Activated CD4-positive, alpha-beta T cell treated with anti-CD3 and anti-CD28 coated beads, Interleukin-10, Interleukin-2, amounts not matched to agents 100 ng/mL and 50 ng/mL, durations not matched to agents 16 hours and 8 hours (primary cell): ENCODE results near the gene CADPS.

ENCODE experiments used
- DNase-seq: peaks from one replicate; pipeline ENCODE4 v3.0.0-alpha.2; 2020

CADPS gene

DNA sequence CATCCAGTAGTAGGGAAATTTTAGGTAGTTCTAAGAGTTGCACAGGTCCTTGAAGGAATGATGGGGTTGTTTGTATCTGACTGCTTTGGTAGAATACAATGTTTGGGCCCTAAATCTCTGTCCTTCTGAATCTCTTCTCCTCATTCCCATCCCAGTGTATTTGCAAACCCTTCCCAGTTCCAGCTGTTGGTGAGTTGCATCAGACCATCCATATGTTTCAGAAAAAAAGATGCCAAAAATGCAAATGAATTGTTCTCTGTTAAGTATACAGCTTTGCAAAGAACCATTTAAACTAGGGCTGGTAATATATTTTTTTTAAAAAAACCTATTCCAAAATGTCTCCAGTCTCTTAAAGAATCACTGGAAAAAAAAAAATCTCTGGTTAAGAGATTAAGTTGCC is 251.0 kb downstream of the CADPS start:
- DNase-seq, result no peak

- peak; percentile 23 for DNase-seq
These were observed 252.6 kb downstream of the CADPS start for GRCh38 chr3:62622553-62623174.

- no peak for DNase-seq
These were observed 253.3 kb downstream of the CADPS start for GRCh38 chr3:62621925-62622324.

GRCh38 chr3:62621176-62621575 is 254.0 kb downstream of the CADPS start:
- no peak for DNase-seq

- DNase-seq, result no peak
These were observed 259.9 kb downstream of the CADPS start for GRCh38 chr3:62615258-62615849.

GRCh38 chr3:62614527-62614926 is 260.7 kb downstream of the CADPS start:
- no peak for DNase-seq

GRCh38 chr3:62611541-62612240 is 263.5 kb downstream of the CADPS start:
- DNase-seq, result no peak

- no peak for DNase-seq
These were observed 267.8 kb downstream of the CADPS start for GRCh38 chr3:62607287-62608029.

GRCh38 chr3:62605413-62606068 is 269.7 kb downstream of the CADPS start:
- DNase-seq, result no peak

- DNase-seq, result no peak
These were observed 270.4 kb downstream of the CADPS start for GRCh38 chr3:62604751-62605351.

DNA sequence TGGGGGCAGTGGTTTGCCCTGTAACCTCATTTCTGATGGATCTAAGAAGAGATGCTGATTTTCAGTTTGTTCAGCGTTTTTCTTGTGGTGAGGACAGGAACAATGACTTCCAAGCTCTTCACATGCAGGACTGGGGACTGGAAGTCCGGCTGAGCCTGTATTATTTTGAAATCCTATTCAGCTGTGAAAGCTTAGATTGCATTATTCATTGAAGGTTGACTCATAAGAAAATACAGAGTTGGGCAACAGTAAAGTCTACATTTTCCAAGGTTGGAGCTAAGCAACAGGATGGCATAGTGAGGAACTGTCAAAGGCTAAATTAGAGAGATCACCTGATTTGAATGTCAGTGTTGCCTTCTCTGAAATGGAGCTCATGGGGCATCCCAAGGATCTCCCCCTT is 270.9 kb downstream of the CADPS start:
- no peak for DNase-seq

GRCh38 chr3:62602987-62603386 is 272.2 kb downstream of the CADPS start:
- DNase-seq, result no peak

DNA sequence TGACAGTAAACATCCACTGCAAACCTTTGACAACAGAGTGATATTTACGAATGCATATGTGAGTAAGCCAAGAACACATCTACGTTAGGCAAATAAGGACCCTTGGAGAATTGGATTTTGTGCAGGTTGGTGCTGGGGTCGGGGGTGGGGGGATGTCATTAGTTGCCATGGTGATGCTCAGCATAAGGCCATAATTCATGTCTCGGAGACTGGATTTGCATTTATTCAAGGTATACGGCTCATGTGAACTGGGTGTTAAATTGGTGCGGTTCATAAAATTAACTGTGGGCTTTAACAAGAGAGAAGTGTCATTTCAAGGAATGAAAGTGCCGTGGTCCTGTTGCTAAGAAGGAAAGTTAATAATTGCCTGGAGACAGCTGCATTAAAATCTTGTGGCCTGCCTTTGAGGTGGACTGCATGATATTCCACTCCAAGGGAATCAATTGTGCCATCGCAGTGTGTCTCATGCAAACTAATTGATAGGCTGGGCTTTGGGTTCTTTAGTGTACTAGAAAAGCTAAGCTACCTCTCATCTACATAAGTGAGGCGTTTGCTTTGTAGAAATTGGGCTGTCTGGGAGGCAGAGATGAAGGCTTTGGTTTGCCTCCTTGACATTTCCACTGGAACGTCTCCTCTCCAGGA is 273.0 kb downstream of the CADPS start:
- DNase-seq, result no peak

DNA sequence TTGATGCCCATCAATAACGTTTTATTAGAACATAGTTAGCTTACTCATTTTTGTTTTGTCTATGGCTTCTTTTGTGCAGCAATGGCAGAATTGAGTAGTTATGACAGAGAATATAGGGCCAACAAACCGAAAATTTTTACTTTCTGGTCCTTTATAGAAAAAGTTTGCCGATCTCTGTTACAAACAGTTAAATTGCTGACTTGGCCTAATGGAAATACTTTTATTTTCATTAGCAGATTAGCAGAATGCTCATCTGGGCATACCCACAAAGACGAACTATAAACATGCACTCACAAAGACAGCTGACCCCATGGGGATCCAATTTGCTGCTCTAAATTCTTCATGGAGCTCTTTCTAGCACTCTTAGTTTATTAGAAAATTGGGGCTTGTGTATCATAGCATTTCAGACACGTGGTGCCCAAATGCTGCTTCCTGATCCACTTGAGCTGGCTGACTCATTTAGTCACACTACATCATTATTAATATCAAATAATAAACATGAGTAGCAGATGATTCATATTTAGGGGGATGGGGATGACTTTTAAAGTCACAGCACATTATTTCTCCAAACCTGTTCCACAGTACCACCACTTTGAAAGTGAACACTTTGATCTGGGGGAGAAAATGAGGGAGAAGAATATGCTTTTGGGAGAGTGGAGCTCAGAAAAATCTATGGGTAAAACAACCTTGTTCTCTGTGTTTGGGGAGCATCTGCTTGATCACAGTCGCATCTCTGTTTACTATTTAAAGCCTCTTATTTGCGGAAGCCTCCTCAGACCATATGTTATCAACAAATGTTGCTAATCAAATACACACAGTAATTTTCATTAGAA is 273.8 kb downstream of the CADPS start:
- DNase-seq, result no peak

GRCh38 chr3:62600033-62600432 is 275.2 kb downstream of the CADPS start:
- DNase-seq, result no peak

DNA sequence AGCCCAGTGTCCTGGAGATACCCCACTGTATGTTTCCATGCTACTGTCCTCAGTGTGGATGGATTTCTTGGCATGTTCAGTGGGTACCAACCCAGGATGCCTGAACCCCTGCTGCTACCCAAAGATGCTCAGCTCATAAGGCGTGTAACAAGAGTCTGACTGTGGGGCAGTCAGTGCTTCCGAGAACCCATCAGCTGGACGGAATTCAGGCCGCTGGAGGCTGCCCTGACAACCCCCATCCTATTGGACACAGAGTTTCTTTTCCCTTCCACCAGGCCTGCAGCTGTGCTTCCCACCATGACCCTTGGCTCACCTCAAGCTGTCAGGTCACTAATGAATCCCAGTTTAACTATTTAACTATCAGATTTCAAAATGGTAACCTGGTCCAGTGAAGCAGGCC is 277.7 kb downstream of the CADPS start:
- DNase-seq, result no peak

- DNase-seq, result no peak
These were observed 282.8 kb downstream of the CADPS start for GRCh38 chr3:62592408-62592807.

DNA sequence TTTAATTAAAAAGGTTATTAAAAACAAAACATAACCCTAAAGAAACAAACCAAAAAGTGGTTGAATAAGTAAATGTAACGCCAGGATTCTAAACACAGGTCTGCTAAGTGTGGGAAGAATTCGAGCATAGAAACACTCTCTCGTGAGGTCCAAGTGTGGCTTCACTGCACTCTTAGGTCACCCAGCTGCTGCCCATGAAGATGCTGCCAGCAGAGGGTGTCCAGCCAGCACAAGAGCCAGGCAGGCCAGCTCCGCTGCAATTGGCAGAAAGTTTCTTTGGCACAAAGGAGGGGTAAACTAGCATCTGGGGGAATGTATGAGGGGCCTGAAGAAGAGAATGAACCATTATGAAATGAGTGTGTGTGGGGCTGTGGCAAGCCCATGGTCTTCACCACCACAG is 286.1 kb downstream of the CADPS start:
- no peak for DNase-seq

- DNase-seq, result no peak
These were observed 287.6 kb downstream of the CADPS start for GRCh38 chr3:62587579-62588031.

GRCh38 chr3:62587169-62587568 is 288.0 kb downstream of the CADPS start:
- no peak for DNase-seq

- no peak for DNase-seq
These were observed 288.9 kb downstream of the CADPS start for GRCh38 chr3:62586356-62586755.
